Loucy (cell line): Measurements from ENCODE around the gene ANKRD60.

ENCODE experiments used
- H2AFZ ChIP-seq: fragments of 200-600 bp; sonication (generic); 2 replicates; pipeline ENCODE4 v1.6.0; 2016; ENCODE audit warnings: antibody characterized with exemption, mild to moderate bottlenecking, low read length, moderate library complexity
- H3F3A ChIP-seq: fragments of 200-600 bp; 2 replicates; pipeline ENCODE4 v1.6.0; 2016; ENCODE audit warnings: antibody characterized with exemption, low read depth, mild to moderate bottlenecking
- H3K27me3 ChIP-seq: fragments of 200-600 bp; sonication (generic); 2 replicates; pipeline ENCODE4 v1.6.1; 2014; ENCODE audit warnings: low read length, mild to moderate bottlenecking; ENCODE audit not compliant: insufficient read depth, poor library complexity, severe bottlenecking
- H3K36me3 ChIP-seq: fragments of 200-600 bp; sonication (generic); 2 replicates; pipeline ENCODE4 v1.6.1; 2016; ENCODE audit warnings: low read length; ENCODE audit not compliant: insufficient read depth
- H3K4me1 ChIP-seq: fragments of 200-600 bp; sonication (generic); 2 replicates; pipeline ENCODE4 v1.5.1; 2014; ENCODE audit warnings: low read length, mild to moderate bottlenecking; ENCODE audit not compliant: insufficient read depth, poor library complexity, severe bottlenecking
- H3K4me2 ChIP-seq: fragments of 200-600 bp; sonication (generic); 2 replicates; pipeline ENCODE4 v1.6.0; 2014; ENCODE audit warnings: antibody characterized with exemption, low read length, low read depth, mild to moderate bottlenecking; ENCODE audit not compliant: poor library complexity, severe bottlenecking
- H3K4me3 ChIP-seq: fragments of 200-600 bp; sonication (generic); 2 replicates; pipeline ENCODE4 v1.5.1; 2014; ENCODE audit warnings: low read length, mild to moderate bottlenecking, mixed read lengths; ENCODE audit not compliant: poor library complexity, severe bottlenecking
- H3K79me2 ChIP-seq: fragments of 200-600 bp; sonication (generic); 2 replicates; pipeline ENCODE4 v1.6.1; 2014; ENCODE audit warnings: low read length; ENCODE audit not compliant: insufficient read depth
- H3K9ac ChIP-seq: fragments of 200-600 bp; sonication (generic); 2 replicates; pipeline ENCODE4 v1.6.0; 2014; ENCODE audit warnings: mild to moderate bottlenecking, low read depth, low read length, moderate library complexity; ENCODE audit not compliant: poor library complexity, severe bottlenecking
- H3K9me2 ChIP-seq: fragments of 200-600 bp; sonication (generic); replicated peaks from 2 replicates; pipeline ENCODE4 v1.6.1; 2016; ENCODE audit warnings: low read depth, low read length, mixed read lengths
- H3K9me3 ChIP-seq: fragments of 200-600 bp; sonication (generic); 2 replicates; pipeline ENCODE4 v1.6.1; 2014; ENCODE audit warnings: mild to moderate bottlenecking, antibody characterized with exemption, low read length, low read depth; ENCODE audit not compliant: insufficient read depth
- H4K20me1 ChIP-seq: fragments of 200-600 bp; sonication (generic); 2 replicates; pipeline ENCODE4 v1.6.0; 2014; ENCODE audit warnings: antibody characterized with exemption, low read length, mild to moderate bottlenecking; ENCODE audit not compliant: insufficient read depth, poor library complexity, severe bottlenecking
- EZH2phosphoT487 ChIP-seq: fragments of 200-600 bp; IDR thresholded peaks from 2 replicates; pipeline ENCODE4 v1.6.1; 2018; ENCODE audit warnings: antibody characterized with exemption, mild to moderate bottlenecking, moderate library complexity, borderline replicate concordance
- TF ChIP-seq, protein P1 (sequence below): fragments of 200-600 bp; sonication (generic); conservative IDR thresholded peaks from 2 replicates; pipeline ENCODE4 v1.5.1; 2014; ENCODE audit warnings: mild to moderate bottlenecking, antibody characterized with exemption, low read length

Gene ANKRD60

GRCh38 chr20:58177799-58178198, 50.7 kb downstream of the ANKRD60 start:
- Histone ChIP-seq H3K4me1 (peaks cover 6% of the 10 kb centered on the region), H3K9ac (no peak overlapping the region), H3K27me3 (no peaks in the 10 kb centered on the region), H3K4me2 (no peak overlapping the region), H2AFZ (no peak overlapping the region), H3K36me3 (no peaks in the 10 kb centered on the region), H3K9me3 (no peaks in the 10 kb centered on the region), H4K20me1 (no peaks in the 10 kb centered on the region), H3K9me2 (no peaks in the 10 kb centered on the region), H3K4me3 (no peak overlapping the region), H3K79me2 (no peaks in the 10 kb centered on the region), H3F3A (no peaks in the 10 kb centered on the region)
- TF ChIP-seq EZH2phosphoT487: no peak
- TF ChIP-seq, protein P1, sequence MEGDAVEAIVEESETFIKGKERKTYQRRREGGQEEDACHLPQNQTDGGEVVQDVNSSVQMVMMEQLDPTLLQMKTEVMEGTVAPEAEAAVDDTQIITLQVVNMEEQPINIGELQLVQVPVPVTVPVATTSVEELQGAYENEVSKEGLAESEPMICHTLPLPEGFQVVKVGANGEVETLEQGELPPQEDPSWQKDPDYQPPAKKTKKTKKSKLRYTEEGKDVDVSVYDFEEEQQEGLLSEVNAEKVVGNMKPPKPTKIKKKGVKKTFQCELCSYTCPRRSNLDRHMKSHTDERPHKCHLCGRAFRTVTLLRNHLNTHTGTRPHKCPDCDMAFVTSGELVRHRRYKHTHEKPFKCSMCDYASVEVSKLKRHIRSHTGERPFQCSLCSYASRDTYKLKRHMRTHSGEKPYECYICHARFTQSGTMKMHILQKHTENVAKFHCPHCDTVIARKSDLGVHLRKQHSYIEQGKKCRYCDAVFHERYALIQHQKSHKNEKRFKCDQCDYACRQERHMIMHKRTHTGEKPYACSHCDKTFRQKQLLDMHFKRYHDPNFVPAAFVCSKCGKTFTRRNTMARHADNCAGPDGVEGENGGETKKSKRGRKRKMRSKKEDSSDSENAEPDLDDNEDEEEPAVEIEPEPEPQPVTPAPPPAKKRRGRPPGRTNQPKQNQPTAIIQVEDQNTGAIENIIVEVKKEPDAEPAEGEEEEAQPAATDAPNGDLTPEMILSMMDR: no peak

GRCh38 chr20:58175836-58176235, 52.6 kb downstream of the ANKRD60 start:
- H3K9me2 ChIP-seq: no peaks in the 10 kb centered on the region
- H3K9ac ChIP-seq: no peak overlapping the region
- peaks cover 6% of the 10 kb centered on the region for H3K4me1 ChIP-seq
- no peaks in the 10 kb centered on the region for H3F3A ChIP-seq
- no peaks in the 10 kb centered on the region for H3K79me2 ChIP-seq
- no peaks in the 10 kb centered on the region for H4K20me1 ChIP-seq
- H2AFZ ChIP-seq: no peak overlapping the region
- H3K4me2 ChIP-seq: no peak overlapping the region
- no peaks in the 10 kb centered on the region for H3K36me3 ChIP-seq
- no peak for TF ChIP-seq EZH2phosphoT487
- TF ChIP-seq, protein P1: no peak
- no peaks in the 10 kb centered on the region for H3K27me3 ChIP-seq
- no peak overlapping the region for H3K4me3 ChIP-seq
- no peaks in the 10 kb centered on the region for H3K9me3 ChIP-seq

GRCh38 chr20:58175425-58175824, 53.0 kb downstream of the ANKRD60 start:
- Histone ChIP-seq H3K4me1 (peaks cover 6% of the 10 kb centered on the region), H3K4me3 (no peak overlapping the region), H4K20me1 (no peaks in the 10 kb centered on the region), H3K9me2 (no peaks in the 10 kb centered on the region), H3K9ac (no peak overlapping the region), H3K79me2 (no peaks in the 10 kb centered on the region), H3F3A (no peaks in the 10 kb centered on the region), H3K9me3 (no peaks in the 10 kb centered on the region), H2AFZ (no peak overlapping the region), H3K27me3 (no peaks in the 10 kb centered on the region), H3K4me2 (no peak overlapping the region), H3K36me3 (no peaks in the 10 kb centered on the region)
- no peak for TF ChIP-seq EZH2phosphoT487
- TF ChIP-seq, protein P1: no peak
